22Rv1 (cell line): ENCODE results near the gene LRCH2.

Source experiments
- H3K27ac ChIP-seq: fragments of 450-650 bp; 2 replicates; pipeline ENCODE4 v1.5.1; 2017
- CTCF ChIP-seq: fragments of 450-650 bp; IDR thresholded peaks from 2 replicates; pipeline ENCODE4 v1.5.1; 2017; ENCODE audit warnings: mild to moderate bottlenecking
- ZFX ChIP-seq: fragments of 450-650 bp; IDR thresholded peaks from 2 replicates; pipeline ENCODE4 v1.6.1; 2017; ENCODE audit warnings: antibody characterized with exemption, borderline replicate concordance

LRCH2 gene

GRCh38 chrX:115138040-115138439 lies 95.9 kb downstream of the LRCH2 start:
- TF ChIP-seq ZFX (no peak), CTCF (no peak)
- H3K27ac ChIP-seq: no peak overlapping the region

- TF ChIP-seq CTCF: no peak
- TF ChIP-seq ZFX: no peak
Measured at GRCh38 chrX:115134382-115134781, 99.5 kb downstream of the LRCH2 start.

GRCh38 chrX:115112411-115112810 lies 121.5 kb downstream of the LRCH2 start:
- no peak for TF ChIP-seq CTCF
- no peak for TF ChIP-seq ZFX
- H3K27ac ChIP-seq: no peak overlapping the region

More at GRCh38 chrX:115134382-115134781, 99.5 kb downstream of the LRCH2 start:
- no peak overlapping the region for H3K27ac ChIP-seq

- no peak overlapping the region for H3K27ac ChIP-seq
- TF ChIP-seq ZFX (no peak), CTCF (no peak)
Measured at GRCh38 chrX:115098897-115099296, 135.0 kb downstream of the LRCH2 start.

- H3K27ac ChIP-seq: no peak overlapping the region
- TF ChIP-seq CTCF (no peak), ZFX (no peak)
Measured at GRCh38 chrX:115093191-115093590, 140.7 kb downstream of the LRCH2 start.

GRCh38 chrX:115089419-115089818 lies 144.5 kb downstream of the LRCH2 start:
- no peak for TF ChIP-seq CTCF
- TF ChIP-seq ZFX: no peak

GRCh38 chrX:115068896-115069295 lies 165.0 kb downstream of the LRCH2 start:
- no peak overlapping the region for H3K27ac ChIP-seq

More at GRCh38 chrX:115089419-115089818, 144.5 kb downstream of the LRCH2 start:
- H3K27ac ChIP-seq: no peak overlapping the region

More at GRCh38 chrX:115068896-115069295, 165.0 kb downstream of the LRCH2 start:
- TF ChIP-seq CTCF (no peak), ZFX (no peak)
